NOMO-1 treated with dmso at 0.1 percent for 144 hours (cell line): ENCODE measurements around the gene IGLL1.
"Not testable (repeated sequence)": the region's sequence is repeated elsewhere in the genome, so short reads cannot be mapped to it uniquely, and the experiment has no call there.

Source experiments
- DNase-seq: peaks from one replicate; lab custom pipeline; 2025; ENCODE audit not compliant: unreplicated experiment; lab: John Stamatoyannopoulos, UW

The IGLL1 gene

DNA sequence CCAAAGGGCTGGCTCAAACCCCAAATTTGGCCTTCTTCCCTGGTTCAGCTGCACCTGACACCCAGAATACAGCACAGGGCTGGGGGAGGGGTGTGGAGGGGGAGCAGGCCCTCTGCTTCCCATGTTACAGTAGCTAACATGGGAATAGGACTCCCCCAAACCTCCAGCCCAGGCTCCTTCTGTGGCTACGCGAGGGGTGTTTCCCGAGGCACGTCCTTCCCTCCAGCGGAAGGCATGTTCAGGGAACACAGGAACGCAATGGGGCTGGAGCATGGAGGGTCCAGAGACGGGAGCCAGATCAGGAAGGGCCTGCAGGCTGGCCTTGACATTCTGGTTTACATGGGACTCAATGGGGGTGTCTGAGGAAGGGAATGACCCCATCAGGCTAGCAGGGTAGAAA, 11.8 kb upstream of the IGLL1 start:
- no peak for DNase-seq

GRCh38 chr22:23591201-23591791, 11.2 kb upstream of the IGLL1 start:
- peak; percentile 41 for DNase-seq

DNA sequence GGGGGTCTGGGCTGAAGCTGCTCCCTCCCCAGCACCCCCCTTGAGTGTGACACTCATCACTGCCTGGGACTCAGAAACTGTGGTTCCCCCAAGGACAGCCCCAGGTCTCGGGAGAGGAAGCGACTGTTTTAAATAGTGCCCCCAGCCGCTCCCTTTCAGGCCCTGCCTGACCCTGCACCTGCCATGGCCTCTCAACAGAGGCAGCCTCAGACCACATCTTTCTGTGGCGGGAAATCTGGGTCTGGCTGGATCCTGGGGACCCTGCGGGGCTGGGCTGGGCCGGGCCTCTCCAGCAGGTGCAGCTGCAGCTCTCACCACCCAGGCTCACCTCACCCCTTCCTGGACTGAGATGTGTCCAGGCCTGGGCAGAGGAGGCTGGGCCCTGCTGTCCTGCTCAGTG, 3.7 kb upstream of the IGLL1 start:
- no peak for DNase-seq

GRCh38 chr22:23583153-23583552, 3.1 kb upstream of the IGLL1 start:
- DNase-seq, result no peak

GRCh38 chr22:23581260-23581650, 1.2 kb upstream of the IGLL1 start:
- no peak for DNase-seq

DNA sequence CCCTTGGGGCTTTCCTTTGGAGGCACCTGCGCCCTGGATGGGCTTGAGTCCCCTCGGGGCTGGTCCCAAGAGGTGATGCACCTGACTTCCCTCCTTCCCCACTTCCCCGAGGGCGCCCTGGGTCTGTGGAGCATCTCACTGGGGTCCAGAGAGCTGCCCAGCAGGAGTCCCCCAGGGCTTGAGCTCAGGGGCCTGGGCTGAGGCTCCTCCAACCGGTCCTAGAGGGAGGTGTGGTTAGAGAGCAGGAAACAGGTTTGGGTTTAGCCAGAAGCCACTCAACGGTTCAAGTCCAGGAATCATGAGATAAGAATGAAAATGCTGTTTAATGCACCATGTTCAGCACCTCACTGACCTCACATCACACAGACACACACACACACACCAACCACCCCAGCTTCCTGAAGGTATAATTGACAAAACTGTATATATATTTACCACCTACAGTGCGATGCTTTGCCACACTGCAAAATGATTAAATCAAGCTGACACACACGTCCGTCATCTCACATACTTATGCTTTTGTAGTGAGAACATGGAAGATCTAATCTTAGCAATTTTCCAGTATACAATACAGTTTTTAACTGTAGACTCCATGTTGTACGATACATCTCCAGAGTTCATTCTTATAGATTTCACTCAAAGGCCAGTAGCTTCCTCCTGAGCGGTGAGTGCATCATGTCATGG, 628 bp upstream of the IGLL1 start:
- DNase-seq, result no peak

DNA sequence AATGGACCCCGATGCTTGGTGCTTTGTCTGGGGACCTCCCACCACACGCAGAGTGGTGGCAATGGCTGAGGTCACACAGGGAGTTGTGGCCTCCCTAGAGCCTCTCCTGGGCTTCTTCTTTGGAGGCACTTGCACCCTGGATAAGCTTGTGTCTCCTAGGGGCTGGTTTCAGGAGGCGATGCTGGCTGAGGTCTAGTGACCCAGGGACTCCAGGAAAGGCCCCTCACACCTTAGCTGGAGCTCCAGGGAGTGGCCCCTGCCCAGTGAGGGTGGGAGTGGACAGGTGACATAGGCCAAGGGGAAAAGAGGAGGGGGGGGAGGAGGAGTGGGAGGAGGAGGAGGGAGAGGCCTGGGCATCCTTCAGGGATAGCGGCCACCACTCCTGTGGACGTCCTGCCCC, 810 bp downstream of the IGLL1 start:
- no peak for DNase-seq

DNA sequence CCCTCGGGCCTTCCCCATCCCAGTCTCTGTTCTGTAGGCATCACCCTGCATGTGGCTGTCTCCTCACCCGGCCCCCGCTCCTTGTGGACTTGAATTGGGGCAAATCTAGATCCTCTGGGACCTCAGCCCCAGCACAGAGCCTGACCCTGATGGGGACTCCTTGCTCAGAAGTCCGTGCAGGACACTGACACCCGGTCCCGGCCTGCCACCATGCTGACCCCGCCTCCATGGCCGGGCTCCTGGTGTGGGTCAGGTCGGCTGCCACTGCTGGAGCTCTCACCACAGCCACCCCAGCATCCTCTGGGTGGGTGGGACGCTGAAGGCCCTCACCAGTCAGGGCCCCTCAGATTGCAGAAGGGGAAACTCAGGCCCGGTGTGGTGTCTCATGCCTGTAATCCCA, 1.8 kb downstream of the IGLL1 start:
- DNase-seq, result no peak

GRCh38 chr22:23576681-23577080, 3.4 kb downstream of the IGLL1 start:
- DNase-seq, result no peak

DNA sequence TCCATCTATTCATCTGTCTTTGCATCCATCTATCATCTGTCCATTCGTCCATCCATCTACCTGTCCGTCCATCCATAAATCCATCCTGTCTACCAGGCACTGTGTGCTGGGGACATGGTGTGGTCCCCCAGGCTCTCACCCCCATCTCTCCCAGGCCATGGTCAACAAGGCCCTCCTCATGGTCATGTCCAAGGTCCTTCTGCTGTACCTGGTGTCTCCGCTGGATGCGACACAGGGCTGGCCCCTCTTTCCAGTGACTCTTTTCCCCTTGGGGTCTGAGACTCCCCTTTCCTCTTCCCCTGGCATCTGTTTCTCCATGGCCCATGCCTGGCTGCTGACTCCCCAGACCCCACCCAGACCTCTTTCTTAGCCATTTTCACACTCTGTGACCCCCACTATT, 4.5 kb downstream of the IGLL1 start:
- no peak for DNase-seq

DNA sequence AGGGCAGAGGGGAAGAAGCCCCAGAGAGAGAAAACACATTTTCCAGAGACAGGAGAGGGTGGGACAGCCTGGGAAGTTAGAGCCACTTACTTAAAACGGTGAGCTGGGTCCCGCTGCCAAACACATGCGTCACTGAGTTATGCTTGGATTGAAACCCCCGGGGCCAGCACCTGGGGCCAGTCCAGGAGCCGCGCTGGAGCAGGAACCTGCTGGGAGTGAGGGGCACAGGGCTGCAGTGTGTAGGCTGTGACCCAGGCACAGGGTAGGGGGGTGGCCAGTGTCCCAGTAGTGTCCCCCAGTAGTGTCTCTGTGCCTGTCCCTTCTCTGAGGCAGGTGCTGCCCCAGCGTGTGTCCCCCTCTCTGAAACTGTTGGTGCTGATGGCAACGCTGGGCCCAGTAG, 5.2 kb downstream of the IGLL1 start:
- no peak for DNase-seq

DNA sequence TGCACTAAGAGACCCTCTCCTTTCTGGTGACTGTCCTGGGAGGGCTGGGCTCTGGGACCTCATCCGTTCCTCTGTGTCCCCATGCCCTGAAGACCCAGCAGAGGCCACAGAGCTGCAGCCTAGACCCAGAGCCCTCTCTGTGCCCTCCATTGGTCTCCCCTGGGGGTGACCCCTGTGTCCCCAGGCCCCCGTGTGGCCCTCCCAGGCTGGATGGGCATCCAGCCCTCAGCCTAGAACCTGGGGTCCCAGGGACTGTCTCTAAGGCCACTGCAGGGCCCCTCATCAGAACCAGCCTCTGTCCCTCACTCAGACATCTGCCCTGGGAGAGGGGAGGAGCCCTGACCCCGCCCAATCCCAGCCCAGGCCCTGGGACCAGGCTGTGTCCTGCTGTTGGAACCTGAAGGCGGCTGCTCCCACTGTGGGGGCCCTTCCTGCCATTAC, 5.7 kb downstream of the IGLL1 start:
- DNase-seq, result no peak

DNA sequence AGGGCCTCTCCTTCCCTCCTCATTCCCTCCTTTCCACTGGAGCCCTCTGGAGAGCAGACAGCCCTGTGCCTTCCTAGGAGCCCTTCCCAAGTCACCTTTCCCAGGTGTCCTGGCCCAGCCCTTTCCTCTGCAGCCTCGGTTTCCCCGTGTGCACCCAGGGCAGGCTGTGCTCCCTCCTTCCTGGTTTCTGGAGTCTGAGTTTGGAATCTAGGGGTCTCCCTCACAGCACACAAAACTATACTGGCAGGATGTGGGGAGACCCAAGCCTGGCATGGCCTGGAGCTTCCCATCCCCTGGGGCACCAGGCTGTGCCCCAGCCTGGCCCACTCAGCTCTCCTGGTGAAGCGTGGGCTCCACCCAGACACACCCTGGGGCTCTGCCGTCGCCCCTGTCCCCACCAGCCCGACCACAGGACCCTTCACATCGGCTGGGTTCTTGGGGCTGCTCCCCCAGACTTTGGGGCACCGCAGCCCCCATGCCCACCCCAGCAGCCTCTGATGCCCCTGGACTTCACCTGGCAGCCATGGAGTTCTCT, 6.3 kb downstream of the IGLL1 start:
- DNase-seq, result not testable (repeated sequence)

- not testable (repeated sequence) for DNase-seq
Measured at GRCh38 chr22:23573106-23573505, 7.0 kb downstream of the IGLL1 start.

GRCh38 chr22:23571486-23571885, 8.6 kb downstream of the IGLL1 start:
- no peak for DNase-seq

DNA sequence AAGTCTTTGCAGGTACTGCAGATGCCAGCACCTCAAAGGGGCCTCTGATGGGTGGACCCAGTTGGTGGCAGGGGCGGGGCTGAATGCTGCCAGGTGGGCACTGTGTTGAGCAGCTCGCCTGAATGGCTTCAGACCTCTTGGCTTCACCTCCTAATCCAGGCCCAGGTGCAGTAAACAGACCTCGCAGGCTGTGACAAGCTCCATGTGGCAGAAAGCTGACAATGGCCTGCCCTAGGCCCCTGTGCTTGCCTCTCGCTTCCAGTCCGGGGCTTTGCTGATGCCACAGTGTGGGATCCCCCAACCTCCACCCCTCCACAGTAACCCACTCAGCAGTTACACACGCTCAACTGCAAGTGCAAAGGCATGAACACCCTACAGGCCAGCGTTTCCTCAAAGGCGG, 9.4 kb downstream of the IGLL1 start:
- no peak for DNase-seq

DNA sequence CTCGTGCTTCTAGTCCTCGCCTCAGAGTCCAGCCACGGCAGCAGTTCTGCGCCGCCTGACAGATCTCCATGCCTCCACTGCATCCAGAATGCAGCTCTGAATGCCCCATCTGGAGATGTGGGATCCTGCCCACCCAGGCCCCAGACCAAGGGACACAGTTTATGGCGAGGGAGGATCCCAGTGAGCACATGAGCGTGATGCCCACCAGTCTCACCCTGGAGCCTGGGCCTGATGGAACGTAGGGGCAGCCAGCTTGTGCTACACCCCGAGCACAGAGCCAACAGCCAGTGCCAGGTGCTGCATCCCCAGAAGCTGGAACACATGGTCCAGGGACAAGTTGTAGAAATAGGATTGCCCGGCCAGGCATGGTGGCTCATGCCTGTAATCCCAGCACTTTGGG, 10.4 kb downstream of the IGLL1 start:
- no peak for DNase-seq

GRCh38 chr22:23569291-23569690, 10.8 kb downstream of the IGLL1 start:
- DNase-seq, result no peak

GRCh38 chr22:23566705-23567475, 13.2 kb downstream of the IGLL1 start:
- no peak for DNase-seq

DNA sequence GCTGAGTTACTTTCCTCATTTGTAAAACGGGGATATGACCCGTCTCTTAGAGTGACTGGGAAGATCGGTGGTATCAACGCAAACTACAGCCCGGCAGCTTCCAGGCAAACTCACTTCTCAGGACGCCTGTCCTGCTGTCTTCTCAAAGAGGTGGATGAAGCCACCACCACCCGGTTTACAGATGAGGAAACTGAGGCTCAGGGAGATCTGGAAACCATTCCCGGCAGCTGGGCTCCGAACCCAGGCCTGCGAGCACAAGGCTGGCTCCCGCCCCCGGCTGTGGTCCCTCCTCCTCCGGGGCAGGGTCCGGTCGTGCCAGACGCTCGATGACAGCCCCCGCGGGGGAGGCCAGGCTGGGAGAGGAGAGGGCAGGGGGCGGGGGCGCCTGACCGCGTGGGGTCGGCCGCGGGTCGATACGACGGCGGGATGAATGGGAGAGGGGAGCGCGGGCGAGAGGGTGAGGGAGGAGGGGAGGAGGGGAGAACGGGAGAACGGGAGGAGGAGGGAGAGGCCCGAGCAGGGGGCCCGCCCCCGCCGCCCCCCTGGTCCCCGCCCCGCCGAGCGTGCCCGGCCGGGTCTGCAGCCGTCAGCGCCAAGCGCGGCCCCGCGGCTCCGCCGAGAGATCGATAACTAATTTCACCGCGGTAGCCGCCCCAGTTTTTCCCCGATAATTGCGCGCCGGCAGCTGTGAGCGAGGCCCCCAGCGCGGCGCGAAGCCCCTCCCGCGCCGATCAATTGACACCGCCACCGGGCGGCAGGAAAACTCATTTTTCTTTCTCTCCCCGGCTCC, 14.0 kb downstream of the IGLL1 start:
- DNase-seq, result no peak

DNA sequence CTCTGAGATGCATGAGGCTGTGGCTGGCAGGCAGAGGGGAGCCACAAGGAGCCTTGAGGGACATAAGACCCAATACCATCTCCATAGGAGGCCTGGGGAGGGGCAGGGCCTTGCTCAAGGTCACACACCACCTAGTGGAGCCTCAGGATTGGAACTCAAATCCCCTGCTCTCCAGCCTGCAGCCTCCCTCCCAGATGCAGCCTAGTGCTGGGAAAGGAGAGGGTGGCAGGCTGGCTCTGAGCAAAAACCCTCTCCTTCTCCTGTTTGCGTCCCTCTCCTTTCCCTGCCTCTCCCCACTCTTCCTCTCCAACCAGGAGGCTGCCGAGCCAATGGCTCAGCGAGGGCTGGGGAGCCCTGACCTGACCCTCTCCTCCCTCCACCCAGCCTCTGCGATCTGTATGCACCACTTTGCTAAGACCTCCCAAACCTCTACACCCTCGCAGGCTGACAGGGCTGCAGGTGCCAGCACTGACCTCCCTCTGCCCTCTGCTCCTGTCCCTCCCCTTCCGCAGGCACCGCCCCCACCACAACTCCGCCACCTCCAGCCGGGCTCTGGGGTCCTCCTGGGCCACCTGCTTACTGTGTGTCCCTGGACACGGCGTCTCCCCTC, 14.7 kb downstream of the IGLL1 start:
- no peak for DNase-seq
